NB4 (cell line): Measurements from ENCODE around the gene AP1G2.

Experiments used
- DNase-seq: peaks from one replicate; pipeline ENCODE4 v3.0.0; 2010; ENCODE audit warnings: low read depth
- H3K4me3 ChIP-seq: one replicate; pipeline ENCODE4 v1.5.1; 2011; ENCODE audit warnings: mild to moderate bottlenecking, low read depth, low read length, moderate library complexity
- MYC ChIP-seq: IDR thresholded peaks from 2 replicates; pipeline ENCODE4 v1.6.1; 2011; ENCODE audit warnings: low read depth, low read length
- POLR2A ChIP-seq: IDR thresholded peaks from 2 replicates; pipeline ENCODE4 v1.6.1; 2011; ENCODE audit warnings: mild to moderate bottlenecking; ENCODE audit not compliant: insufficient read length; ENCODE audit errors: extremely low read depth
- TF ChIP-seq, protein P1 (sequence below): IDR thresholded peaks from one replicate; pipeline ENCODE4 v1.5.1; 2012; ENCODE audit warnings: low read depth, low read length
- TF ChIP-seq, protein P2 (sequence below): IDR thresholded peaks from 2 replicates; pipeline ENCODE4 v1.6.1; 2011; ENCODE audit warnings: low read depth, low read length

The AP1G2 gene

DNA sequence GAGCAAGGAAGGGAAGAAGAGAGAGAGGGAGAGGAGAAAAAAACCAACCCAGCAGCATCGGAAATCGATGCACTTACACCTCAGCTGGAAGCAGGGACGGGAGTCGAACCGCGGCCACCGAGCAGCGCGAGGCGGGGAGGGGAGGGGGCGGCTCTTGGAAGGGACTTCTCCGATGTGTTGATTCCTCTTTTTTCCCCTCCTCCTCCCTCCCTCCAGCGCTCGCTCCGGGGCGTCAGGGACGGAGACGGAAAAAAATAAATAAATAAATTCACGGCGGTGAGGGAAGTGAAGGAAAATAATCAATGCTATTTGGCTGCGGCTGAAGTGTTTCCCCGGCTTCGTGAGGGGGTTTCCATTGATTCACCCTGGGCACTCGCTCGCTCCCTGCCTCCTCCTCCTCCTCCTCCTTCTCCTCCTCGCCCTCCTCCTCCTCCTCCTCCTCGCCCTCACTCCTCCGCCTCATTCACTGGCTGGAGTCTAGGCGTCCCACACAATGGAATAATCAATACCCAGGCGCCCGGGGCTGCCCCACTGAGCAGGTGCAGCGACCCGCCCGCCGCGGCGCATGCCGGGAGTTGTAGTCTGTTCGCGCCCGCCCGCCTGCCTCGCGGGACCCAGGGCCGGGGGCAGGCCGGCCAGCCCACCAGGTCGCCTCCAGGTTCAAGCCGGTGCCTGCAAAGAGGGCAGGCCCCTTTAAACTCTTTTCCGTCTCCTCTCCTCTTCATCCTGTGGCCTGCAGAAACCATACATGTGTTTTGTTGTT lies 16.1 kb downstream of the AP1G2 start, which contains the start of gene ZFHX2:
TSS of gene ZFHX2 (minus strand) at position 500 of the 763 bp plus-strand sequence. CDS start 16,440 bp downstream, outside the sequence.
- DNase-seq: peak; percentile 80
- peak; percentile 45 for TF ChIP-seq POLR2A
- TF ChIP-seq, protein P1, sequence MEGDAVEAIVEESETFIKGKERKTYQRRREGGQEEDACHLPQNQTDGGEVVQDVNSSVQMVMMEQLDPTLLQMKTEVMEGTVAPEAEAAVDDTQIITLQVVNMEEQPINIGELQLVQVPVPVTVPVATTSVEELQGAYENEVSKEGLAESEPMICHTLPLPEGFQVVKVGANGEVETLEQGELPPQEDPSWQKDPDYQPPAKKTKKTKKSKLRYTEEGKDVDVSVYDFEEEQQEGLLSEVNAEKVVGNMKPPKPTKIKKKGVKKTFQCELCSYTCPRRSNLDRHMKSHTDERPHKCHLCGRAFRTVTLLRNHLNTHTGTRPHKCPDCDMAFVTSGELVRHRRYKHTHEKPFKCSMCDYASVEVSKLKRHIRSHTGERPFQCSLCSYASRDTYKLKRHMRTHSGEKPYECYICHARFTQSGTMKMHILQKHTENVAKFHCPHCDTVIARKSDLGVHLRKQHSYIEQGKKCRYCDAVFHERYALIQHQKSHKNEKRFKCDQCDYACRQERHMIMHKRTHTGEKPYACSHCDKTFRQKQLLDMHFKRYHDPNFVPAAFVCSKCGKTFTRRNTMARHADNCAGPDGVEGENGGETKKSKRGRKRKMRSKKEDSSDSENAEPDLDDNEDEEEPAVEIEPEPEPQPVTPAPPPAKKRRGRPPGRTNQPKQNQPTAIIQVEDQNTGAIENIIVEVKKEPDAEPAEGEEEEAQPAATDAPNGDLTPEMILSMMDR: no peak
- TF ChIP-seq MYC: 0 out of 2 replicates have a peak, but pooled peaks have one; percentile 23
- TF ChIP-seq, protein P2, sequence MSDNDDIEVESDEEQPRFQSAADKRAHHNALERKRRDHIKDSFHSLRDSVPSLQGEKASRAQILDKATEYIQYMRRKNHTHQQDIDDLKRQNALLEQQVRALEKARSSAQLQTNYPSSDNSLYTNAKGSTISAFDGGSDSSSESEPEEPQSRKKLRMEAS: peak; percentile 36; the same call in 1 of the 2 replicates
- peak within 1 kb of the TSS; percentile 72 for H3K4me3 ChIP-seq

DNA sequence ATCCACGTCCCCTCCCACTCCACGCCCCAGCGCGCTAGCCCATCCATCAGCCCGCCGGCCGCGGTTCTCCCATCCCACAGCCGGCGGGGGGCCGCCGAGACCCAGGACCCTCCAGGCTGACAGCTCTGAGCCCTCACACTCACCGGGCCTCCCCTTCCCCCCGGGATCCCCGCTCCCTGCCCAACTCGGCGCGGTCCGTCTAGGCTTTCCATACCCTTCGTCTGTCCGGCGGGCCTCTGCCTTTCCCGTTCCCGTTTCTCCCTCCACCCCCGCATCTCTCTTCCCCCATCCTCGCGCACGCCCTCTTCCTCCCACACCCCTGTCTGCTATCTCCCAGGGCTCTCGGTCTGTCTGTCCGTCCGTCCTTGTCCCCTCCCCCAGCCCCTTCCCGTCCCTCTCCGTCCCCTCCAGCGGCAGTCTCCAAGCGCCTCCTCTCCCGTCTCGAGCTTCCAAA lies 16.8 kb downstream of the AP1G2 start:
- TF ChIP-seq, protein P1: no peak
- TF ChIP-seq, protein P2: no peak
- no peak for TF ChIP-seq POLR2A
- no peak for TF ChIP-seq MYC
- DNase-seq: peak; percentile 28
- peak overlapping the region; percentile 72 for H3K4me3 ChIP-seq

DNA sequence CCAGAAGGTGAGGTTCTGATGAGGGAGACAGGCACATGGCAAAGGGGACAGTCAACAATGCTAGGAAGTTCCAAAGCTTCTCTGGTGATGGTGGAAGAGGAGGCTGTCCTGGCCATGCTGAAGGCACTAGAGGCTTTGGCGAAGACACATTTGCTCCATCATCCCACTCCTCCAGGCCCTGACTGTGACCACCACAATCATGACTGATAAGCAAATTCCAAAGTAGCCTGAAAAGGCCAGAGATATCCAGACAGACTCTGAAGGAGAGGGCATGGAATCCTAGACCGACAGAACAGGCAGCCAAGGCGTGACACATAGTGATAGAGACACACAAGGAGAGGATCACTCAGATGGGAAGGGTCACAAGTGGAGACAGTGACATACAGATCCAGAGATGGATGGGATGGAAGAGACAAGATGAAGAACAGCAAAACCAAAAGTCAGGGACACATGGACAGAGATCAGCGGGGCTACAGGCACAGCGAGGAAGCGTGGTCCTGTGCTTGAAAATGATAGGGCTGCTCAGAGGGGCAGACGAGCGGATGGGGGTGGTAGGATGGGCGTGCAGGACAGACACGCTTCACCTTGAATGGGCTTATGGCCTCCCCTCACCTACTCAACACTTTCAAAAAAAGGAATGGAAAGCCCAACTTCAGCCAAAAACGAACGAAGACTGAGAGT lies 17.3 kb downstream of the AP1G2 start:
- H3K4me3 ChIP-seq: no peak overlapping the region
- TF ChIP-seq, protein P1: no peak
- TF ChIP-seq POLR2A (no peak), MYC (no peak)
- TF ChIP-seq, protein P2: no peak
- DNase-seq: no peak

DNA sequence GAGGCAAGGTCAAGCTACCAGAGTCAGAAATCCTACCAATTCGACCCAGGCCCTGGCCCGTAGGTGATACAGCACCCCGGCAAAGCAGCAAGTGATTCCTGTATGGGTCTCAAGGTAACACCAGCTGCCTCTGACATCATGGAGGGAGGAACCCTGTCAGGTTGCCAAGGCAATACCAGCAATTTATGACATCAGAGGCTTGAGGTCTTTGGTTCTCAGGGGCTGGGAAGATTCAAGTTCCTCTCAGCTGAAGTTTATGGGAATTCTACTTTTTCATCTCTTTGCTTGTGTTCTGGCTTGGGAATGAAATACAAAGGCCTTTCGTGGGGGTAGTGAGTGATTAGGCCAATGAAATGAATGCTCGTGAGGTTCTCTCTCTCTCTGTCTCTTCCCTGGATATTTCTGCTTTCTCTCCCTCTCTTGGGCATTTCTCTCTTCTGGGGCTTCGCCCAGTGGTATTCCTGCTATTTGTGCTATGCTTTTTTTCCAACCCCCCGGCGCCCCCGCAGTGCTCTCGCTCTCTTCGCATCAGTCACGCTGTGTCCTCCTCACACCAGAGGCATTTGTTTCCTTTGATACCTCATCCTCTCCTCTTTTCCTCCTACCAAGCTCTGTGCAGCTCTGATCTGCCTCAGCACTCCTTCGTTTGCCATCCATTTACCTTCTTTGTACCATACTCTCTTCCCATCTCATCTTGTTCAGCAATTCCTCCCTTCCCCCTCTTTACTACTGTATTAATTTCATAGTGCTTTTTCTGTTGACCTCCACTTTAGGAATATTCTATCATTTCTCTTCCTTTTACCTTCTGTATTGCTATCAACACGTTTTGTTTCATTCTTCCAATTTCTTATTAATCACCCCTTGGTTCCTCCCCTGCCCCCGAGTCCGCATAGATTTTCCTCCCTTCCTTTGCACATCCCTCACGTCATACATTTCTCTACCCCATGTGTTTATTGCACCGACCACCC lies 19.0 kb downstream of the AP1G2 start:
- H3K4me3 ChIP-seq: no peak overlapping the region
- no peak for DNase-seq
- TF ChIP-seq, protein P2: no peak
- TF ChIP-seq POLR2A (no peak), MYC (no peak)
- TF ChIP-seq, protein P1: no peak

DNA sequence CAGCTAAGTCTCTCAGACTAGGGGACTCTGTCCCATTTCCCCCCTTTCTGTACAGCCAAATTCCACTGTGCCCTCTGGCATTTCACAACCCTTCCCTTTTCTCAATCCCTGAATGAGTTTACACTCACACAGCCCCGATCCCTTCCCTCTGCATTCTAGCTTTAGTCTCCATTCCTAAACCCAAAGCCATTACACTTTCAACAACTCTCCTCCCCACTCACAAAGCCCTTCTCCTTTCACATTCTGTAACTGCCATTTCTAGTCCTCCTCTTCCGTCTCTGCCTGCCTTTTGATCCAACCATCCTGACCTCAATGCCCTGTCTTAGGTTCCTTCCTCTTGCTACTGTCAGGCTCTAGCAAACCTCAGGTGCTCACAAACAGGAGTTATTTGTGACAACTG lies 19.7 kb downstream of the AP1G2 start:
- TF ChIP-seq, protein P2: no peak
- TF ChIP-seq, protein P1: no peak
- TF ChIP-seq MYC (no peak), POLR2A (no peak)
- no peak overlapping the region for H3K4me3 ChIP-seq
- no peak for DNase-seq
